KOPT-K1 (cell line): ENCODE results near the gene FAM53B.

Experiments used
- H3K27ac ChIP-seq: fragments of 200-600 bp; sonication (generic); 2 replicates; pipeline ENCODE4 v1.5.1; 2016; ENCODE audit warnings: antibody characterized with exemption, mild to moderate bottlenecking, low read depth, low read length; ENCODE audit not compliant: poor library complexity, severe bottlenecking
- H3K36me3 ChIP-seq: fragments of 200-600 bp; sonication (generic); 2 replicates; pipeline ENCODE4 v1.5.1; 2017; ENCODE audit warnings: antibody characterized with exemption, mild to moderate bottlenecking, low read length, moderate library complexity; ENCODE audit not compliant: insufficient read depth
- H3K9me3 ChIP-seq: fragments of 200-600 bp; sonication (generic); 2 replicates; pipeline ENCODE4 v1.5.1; 2017; ENCODE audit warnings: antibody characterized with exemption, low read length, mild to moderate bottlenecking; ENCODE audit not compliant: insufficient read depth, poor library complexity, severe bottlenecking

Gene FAM53B

DNA sequence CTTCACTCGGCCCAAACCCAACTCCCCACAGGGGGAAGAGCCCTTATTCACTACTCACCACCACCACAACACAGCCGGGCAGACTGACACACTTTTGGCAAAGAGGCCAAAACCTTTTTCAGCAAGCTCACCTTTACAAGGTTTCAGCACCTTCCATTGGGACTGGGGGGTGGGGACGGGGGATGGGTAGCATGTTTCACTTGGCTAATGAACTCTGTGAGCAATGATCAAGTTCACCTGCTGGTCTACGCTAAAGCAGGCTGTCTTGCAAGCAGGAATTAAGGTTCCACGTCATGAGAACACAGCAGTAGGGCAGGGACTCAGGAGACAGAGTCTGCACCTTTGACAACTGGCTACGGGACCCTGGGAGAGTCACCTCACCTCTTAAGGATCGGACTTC is 7.0 kb downstream of the FAM53B start:
- Histone ChIP-seq H3K9me3 (no peaks in the 10 kb centered on the region), H3K36me3 (no peaks in the 10 kb centered on the region), H3K27ac (no peak overlapping the region)

DNA sequence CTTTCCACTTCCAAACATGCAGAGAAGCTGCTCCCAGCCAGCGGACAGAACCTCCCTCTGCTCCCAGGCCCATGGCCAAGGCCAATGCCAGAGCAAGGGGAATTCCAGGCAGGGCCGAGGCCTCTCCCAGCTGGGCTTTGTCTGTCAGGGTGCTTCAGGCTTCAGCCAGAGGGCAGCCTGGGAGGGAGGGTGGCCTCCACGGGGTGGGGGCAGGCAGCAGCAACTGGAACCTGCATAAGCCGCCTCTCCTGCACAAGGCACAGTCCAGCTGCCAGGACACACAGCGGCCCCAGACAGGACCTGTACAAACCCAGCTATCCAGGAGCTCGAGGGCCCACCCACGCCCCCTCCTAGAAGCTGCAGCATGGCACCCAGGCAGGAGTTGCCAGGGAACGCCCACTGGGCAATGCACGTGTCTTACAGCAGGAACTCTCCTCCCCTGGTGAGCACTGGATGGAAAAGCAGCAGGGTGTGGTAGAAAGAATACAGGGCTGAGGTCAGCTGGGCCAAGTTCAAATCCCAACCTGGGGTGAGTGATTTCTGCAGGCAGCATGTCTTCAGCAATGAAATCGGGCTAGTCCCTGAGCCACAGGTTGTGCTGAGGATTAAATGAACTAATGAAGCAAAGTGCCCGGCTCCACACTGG is 7.6 kb downstream of the FAM53B start:
- Histone ChIP-seq H3K36me3 (no peaks in the 10 kb centered on the region), H3K9me3 (no peaks in the 10 kb centered on the region), H3K27ac (no peak overlapping the region)

DNA sequence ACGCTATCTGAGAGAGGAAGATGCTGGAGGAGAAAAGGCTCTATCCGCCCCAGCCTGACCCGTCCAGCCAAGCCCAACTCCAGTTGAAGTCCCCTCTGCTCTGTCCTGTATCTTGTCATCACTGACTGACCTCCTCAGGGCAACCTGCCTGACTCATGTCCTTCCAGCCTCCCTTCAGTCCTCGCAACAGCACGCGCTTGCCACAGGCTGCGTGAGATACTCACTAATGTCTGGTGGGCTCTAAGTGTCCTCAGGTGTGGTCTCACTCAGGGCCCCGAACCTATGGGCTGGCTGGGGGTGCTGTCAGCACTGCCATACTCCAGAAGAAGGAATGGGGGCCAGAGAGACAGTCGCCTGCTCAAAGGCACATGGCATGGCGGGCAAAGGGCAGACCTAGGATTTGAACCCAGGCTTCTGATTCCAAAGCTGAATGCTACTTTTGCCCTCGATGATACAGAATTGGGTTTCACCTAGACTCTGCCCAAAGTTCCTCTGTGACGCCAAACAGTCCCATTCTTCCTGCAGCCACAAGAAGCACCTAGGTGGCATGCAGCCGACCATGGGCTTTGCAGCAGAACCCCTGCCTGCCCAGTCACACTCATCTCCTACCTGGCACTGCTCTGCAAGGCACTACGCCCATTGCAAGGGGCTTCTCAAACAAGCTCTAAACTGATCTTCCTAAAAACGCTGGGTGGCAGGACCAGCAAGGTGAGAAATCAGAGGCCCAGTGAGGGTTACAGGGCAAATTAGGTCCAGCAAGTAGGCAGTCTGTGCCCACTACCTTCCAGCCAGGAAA is 8.5 kb downstream of the FAM53B start:
- Histone ChIP-seq H3K36me3 (no peaks in the 10 kb centered on the region), H3K27ac (peak overlapping the region; percentile 41)

DNA sequence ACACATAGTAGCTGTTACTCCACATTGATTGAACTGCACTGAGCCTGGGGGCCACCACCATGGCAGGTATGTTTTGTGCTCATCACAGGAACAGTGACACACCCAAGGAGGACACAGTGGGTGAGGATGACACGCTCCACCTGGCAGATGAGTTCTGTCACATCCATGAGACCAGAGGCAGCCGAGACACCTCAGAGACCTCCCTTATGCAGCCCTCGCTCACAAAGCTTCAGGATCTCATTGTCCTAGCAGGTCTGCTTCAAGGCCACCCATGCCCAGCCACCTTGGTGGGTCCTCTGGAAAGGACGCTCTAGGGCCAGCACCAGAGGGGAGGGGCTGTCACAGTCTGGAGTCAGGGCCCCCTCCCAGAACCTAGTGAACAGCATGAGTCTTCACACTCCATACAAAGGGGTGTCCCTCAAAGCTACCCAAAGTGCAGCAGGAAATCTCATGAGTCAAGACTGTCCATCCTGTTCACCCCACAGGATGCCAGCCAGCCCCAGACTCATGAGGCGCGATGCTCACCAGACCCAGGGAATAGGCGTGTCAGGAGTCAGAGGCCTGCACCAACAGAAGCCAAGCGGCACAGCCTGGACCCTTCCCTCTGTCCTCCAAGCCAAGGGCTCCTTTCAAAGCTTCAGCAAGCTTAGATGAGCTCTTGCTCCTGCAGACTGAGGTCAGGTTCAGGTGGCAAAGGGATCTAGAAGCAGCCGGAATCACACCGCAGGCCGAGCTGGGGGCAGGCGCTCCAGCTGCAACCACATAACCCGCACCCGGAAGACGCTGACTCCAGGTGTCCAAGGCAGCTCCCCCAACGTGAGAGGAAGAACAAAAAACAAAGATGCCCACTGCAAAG is 9.6 kb downstream of the FAM53B start:
- peaks cover 4% of the 10 kb centered on the region; the same call in 1 of the 2 replicates for H3K36me3 ChIP-seq
- peak overlapping the region; percentile 41 for H3K27ac ChIP-seq
- H3K9me3 ChIP-seq = no peaks in the 10 kb centered on the region

More for the DNA sequence above, 8.5 kb downstream of the FAM53B start:
- no peaks in the 10 kb centered on the region for H3K9me3 ChIP-seq

DNA sequence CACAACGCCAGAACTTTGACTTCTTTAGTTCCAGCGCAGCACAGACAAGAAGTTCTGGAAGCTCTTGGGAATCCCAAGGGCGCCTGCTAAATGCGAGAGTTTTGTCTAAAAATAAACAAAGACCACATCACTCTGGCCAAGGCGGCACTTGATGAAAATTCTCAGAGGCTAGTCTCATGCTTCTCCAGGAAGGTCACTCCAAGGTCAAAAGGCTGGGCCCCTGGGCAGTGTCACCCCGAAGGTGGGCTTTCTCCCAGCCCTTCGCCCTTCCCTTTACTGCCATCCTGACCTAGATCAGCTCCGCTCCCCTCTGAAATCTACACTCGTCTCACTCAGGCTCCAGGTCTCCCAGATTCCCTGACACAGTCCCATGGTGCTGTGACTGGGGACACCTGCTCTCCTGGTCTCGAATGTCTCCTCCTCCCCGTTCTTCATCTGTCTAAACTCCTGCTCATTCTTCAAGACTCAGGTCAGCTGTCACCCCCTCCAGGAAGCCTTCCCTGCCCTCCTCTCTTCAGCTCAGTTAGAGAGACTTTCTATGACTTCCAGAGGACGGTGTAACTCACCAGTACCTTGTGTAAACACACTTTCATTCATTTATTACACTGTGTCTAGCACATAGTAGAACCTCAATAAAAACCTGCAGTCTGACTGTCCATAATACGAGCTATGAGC is 10.5 kb downstream of the FAM53B start:
- H3K36me3 ChIP-seq = peaks cover 4% of the 10 kb centered on the region; the same call in 1 of the 2 replicates
- H3K27ac ChIP-seq = peak overlapping the region; percentile 24
- H3K9me3 ChIP-seq = no peaks in the 10 kb centered on the region

DNA sequence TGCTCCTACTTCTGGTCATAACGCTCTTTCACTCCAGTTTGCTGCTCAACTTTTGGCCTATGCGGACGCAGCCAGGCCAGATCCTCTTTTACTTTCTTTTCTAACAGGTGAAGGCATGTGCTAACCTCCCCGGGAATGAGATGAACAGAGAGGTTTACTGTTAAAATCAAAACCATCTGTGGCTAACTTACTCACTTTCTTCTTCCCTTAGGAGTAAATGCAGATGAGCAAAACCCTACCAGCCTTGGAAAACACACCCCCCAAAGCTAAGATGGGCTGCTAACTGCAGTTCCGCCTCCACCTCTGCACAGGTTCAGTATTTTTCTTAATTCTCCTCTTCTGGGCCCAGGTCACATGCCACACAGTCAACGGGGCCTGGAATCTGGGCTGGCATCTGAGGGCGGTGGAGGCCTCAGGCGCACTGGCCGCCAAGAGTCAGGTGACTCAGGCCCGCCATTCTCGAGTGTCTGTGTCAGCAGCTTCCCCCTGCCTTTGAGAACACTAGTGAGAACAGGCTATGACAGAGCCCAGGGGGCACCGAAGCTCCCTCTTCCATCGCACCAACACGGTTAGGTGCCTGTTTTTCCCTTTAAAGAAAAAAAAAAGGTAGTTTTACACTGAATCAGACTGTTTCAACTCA is 11.1 kb downstream of the FAM53B start:
- Histone ChIP-seq H3K9me3 (no peaks in the 10 kb centered on the region), H3K27ac (peak overlapping the region; percentile 24), H3K36me3 (peaks cover 4% of the 10 kb centered on the region; the same call in 1 of the 2 replicates)

DNA sequence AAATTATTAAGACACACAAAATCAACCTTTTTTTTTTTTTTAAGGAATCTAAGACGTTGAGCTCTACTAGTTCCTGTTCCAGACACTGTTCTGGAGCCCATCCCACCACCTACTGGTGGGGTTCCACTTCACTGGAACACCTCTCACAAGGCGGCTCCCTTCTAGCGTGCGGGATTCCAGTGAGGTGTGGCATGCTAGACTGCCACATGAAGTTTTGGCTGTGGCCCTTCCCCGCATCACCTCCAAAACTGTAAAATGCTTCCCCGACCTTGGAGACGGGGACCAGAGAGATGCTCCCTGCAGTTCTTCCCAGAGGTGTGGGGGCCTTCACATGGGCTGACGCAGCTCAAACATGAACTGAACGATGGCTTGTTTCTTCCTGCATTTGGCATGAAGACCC is 12.6 kb downstream of the FAM53B start:
- H3K36me3 ChIP-seq = peaks cover 4% of the 10 kb centered on the region; the same call in 1 of the 2 replicates

DNA sequence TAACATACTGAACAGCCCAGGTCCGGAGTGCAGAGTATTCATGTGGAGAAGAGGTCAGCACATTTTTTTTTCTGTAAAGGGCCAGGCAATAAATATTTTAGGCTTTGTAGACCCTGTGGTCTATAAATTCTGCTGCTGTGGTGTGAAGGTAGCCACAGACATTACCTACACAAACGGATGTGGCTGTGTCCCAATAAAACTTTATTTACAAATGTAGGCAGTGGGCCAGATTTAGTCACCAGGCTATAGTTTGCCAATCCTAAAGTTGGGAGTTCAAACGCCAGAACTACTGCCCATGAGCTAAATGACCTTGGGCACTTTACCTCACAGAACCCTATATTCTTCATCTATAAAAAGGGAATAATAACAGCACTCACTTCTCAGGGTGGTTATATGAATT is 13.4 kb downstream of the FAM53B start:
- Histone ChIP-seq H3K9me3 (no peaks in the 10 kb centered on the region), H3K36me3 (peaks cover 7% of the 10 kb centered on the region; the same call in 1 of the 2 replicates), H3K27ac (no peak overlapping the region)

More for the DNA sequence above, 12.6 kb downstream of the FAM53B start:
- Histone ChIP-seq H3K27ac (no peak overlapping the region), H3K9me3 (no peaks in the 10 kb centered on the region)

DNA sequence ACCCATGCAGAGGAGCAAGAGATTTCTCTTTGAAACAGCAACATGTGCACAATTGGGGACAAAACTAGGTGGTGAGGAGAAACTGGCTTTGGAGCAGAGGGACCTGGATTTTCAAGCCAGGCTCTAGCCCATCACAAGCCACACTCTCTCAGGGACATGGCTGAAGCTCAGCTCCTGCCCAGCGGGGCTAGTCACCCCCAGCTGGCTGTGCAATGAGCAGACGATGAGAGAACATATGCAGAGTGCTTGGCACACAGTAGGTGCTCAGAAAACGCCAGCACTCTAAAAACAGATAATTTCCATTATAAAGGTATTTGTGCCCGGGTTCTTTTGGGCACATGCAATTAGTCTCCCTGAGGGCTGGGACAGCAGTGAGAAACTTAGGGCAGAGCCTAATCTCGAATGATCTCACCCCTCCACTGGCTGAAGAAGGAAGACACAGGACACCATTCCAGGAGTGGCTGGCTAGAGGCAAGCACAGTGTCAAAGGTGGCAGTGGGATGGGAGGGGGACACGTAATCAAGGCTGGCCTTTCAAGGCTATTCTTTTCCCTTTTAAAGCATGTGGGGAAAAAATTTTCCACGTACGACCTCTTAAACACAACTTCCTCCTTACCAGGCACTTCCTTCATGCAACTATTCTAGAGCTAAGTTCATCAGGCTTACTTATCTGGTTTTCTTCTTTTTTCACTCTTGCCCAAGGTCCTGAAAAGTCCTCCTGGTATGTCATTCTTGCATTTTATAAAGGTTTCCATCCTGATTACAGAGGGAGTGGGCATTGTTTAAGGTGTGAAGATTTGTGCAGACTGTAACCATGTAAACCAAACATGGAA is 15.1 kb downstream of the FAM53B start:
- H3K27ac ChIP-seq = peak overlapping the region; percentile 36
- no peaks in the 10 kb centered on the region for H3K9me3 ChIP-seq
- peaks cover 18% of the 10 kb centered on the region; the same call in 1 of the 2 replicates for H3K36me3 ChIP-seq

DNA sequence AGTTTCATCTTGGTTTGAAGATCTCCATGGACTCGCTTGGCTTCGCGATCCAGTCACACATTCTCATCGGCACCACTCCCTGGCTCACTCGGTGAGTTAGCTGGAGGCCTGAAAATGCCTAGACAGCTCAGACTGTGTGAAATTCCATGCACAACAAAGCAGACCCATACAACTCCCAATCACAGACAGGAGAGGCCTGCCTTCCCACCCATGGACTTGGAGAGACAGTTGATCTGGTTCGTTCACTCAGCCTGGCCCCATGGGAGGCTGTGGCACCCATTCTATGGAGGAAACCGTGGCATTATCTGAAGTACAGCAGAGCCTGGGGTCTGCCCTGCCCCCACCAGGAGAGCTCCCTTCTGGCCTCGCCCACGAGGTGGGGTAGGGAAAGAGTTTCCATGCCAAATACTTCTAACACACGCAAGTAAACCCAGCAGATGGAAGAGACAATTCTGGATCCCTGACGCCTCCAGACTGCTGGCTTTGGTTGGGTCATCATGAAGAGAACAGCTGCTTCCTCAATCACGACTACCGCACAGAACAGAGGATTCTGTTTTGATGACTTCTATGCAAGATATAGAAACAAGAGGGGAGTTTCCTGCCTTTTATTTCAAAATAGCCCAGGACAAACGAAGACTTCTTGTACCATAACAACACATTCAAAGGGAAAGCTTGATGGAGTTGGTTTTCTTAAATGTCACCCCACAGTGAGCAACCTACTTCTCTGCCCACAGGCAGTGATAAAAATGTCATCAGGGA is 15.9 kb downstream of the FAM53B start:
- H3K9me3 ChIP-seq = no peaks in the 10 kb centered on the region
- H3K27ac ChIP-seq = peak overlapping the region; percentile 36
- H3K36me3 ChIP-seq = peaks cover 18% of the 10 kb centered on the region; the same call in 1 of the 2 replicates

DNA sequence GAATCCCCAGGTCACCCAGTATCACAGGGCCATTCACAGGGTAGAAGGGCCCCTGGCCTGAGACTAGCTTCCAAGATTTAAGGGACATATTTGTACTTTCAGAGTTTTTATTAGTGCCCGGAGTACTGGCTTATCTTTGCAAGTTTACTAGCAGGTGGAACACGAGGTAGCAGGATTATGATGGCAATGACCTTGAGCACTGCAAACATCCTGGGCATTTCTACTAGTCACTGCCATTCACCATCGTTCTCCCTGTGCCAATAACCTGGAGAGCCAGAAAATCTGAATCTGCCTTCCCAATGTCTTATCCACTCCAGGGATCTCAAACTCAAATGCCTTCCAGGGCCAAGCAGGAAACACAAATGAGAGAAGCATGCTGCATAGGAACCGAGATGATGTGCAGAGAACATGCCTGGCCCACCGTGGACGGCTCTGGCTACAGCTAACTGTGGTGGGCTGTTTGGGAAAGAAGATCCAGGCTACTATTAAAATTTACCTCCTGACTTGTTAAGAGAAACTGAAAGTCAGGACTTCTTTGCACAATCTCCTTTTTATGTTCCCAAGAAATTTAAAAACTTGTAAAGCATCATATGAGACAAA is 16.7 kb downstream of the FAM53B start:
- H3K9me3 ChIP-seq = no peaks in the 10 kb centered on the region
- peak overlapping the region; percentile 36 for H3K27ac ChIP-seq
- peaks cover 18% of the 10 kb centered on the region; the same call in 1 of the 2 replicates for H3K36me3 ChIP-seq

DNA sequence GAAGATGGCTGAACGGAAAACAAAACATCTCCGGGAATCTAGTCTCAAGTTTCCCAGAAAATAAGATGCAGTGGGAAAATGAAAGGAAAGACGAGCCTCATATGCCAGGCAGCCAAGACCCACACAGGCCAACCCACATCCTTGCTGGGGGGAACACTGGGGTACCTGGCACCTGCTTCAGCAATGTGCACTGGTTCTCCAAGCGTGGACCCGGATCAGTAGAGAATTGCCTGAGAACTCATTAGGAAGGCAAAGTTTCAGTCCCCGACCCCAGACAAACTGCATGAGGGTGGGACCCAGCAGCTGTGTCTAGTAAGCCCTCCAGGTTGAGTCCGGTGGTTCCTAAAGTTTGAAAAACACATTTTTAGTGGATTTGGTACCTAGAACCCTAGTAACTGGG is 18.4 kb downstream of the FAM53B start:
- Histone ChIP-seq H3K27ac (no peak overlapping the region), H3K36me3 (peaks cover 18% of the 10 kb centered on the region; the same call in 1 of the 2 replicates)

More for the DNA sequence above, 18.4 kb downstream of the FAM53B start:
- no peaks in the 10 kb centered on the region for H3K9me3 ChIP-seq
